Measurements from ENCODE around the gene PTPRZ1. TPM values are rescaled to one million over a fixed set of nuclear protein-coding genes. Genes with fewer than 3 reads are reported as not detected.

The PTPRZ1 gene
- polyA plus RNA-seq, 2 of the 4 experiments (the other 2 are of a cell fraction): not detected

- H3K4me3 ChIP-seq: no peak overlapping the region
- H3K27ac ChIP-seq: no peak overlapping the region
- no peak overlapping the region for H3K4me2 ChIP-seq
- DNase-seq (ENCODE audit: low read depth in 1 of 2, low spot score in 1 of 2) (no peak), FAIRE-seq (no peak), ATAC-seq (no peak)
- H3K4me1 ChIP-seq: no peaks in the 10 kb centered on the region
- POLR2A ChIA-PET: no interaction called here
- no peaks in the 10 kb centered on the region for H3K9me3 ChIP-seq
- CTCF ChIA-PET: interaction anchor here (0.9 kb wide), 1 partner anchor 19 kb away, joined by 4 read pairs; no protein-coding TSS in a partner anchor
- no peak for TF ChIP-seq HMGXB4 (CRISPR knock-in tag; IDR thresholded peaks at IDR 0.05; ENCODE audit: borderline replicate concordance)
- TF ChIP-seq CBX8 (IDR thresholded peaks at IDR 0.05): no peak
- TF ChIP-seq POLR2A (IDR thresholded peaks at IDR 0.05; ENCODE audit: low read length): no peak
- TF ChIP-seq JUN (IDR thresholded peaks at IDR 0.05): no peak
- no peak for TF ChIP-seq ESRRA (IDR thresholded peaks at IDR 0.05; ENCODE audit: borderline replicate concordance, low read length)
- no peak for TF ChIP-seq HOXA7 (CRISPR knock-in tag; IDR thresholded peaks at IDR 0.05)
- 0% methylated on average over 1 of the region's 1 CpG for WGBS (ENCODE audit: missing lambda C conversion rate)
Measured at GRCh38 chr7:121957626-121958025, 84.7 kb downstream of the PTPRZ1 start.

DNA sequence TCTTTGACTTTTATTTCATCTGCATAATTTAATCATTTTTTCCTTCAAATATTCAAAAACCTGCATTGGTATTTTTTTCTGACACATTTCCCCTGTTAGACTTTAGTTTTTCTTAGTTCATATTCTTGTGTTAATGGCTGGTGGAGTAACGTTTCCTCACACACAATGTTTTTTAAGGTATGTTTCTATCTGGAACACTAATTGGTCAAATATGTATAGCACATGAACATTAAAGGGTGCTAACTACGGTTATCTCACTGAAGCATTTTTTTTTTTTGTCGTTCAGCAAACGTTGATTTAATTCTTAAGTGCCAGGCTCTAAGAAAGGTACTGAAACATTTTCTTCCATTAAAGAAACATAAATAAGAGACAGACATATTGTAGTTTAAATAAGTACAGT, 87.7 kb downstream of the PTPRZ1 start:
- Histone ChIP-seq H3K4me3 (no peak overlapping the region), H3K4me1 (no peaks in the 10 kb centered on the region), H3K4me2 (no peak overlapping the region), H3K9me3 (no peaks in the 10 kb centered on the region), H3K27ac (no peak overlapping the region)
- CTCF ChIA-PET: interaction anchor here (1.4 kb wide), 1 partner anchor 34 kb away, joined by 3 read pairs; no protein-coding TSS in a partner anchor
- TF ChIP-seq KDM1A (IDR thresholded peaks at IDR 0.05; ENCODE audit: low read depth): no peak
- TF ChIP-seq POLR2AphosphoS2 (conservative IDR thresholded peaks at IDR 0.05; ENCODE audit: low read length): no peak
- TF ChIP-seq HOXA7 (CRISPR knock-in tag; IDR thresholded peaks at IDR 0.05): no peak
- no peak for TF ChIP-seq CTCF (IDR thresholded peaks at IDR 0.05)
- no peak for TF ChIP-seq REST (IDR thresholded peaks at IDR 0.05)
- TF ChIP-seq ELK1 (IDR thresholded peaks at IDR 0.05; ENCODE audit: low read depth, low read length): no peak
- TF ChIP-seq POLR2A (IDR thresholded peaks at IDR 0.05; ENCODE audit: low read length): no peak
- no peak for TF ChIP-seq KDM5A (IDR thresholded peaks at IDR 0.05)
- no peak for TF ChIP-seq ATOH8 (CRISPR knock-in tag; IDR thresholded peaks at IDR 0.05; ENCODE audit: low read depth)
- TF ChIP-seq, protein P1, sequence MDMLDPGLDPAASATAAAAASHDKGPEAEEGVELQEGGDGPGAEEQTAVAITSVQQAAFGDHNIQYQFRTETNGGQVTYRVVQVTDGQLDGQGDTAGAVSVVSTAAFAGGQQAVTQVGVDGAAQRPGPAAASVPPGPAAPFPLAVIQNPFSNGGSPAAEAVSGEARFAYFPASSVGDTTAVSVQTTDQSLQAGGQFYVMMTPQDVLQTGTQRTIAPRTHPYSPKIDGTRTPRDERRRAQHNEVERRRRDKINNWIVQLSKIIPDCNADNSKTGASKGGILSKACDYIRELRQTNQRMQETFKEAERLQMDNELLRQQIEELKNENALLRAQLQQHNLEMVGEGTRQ (IDR thresholded peaks at IDR 0.05): no peak
- no peak for TF ChIP-seq JUN (IDR thresholded peaks at IDR 0.05)
- no peak for TF ChIP-seq EHMT2 (IDR thresholded peaks at IDR 0.05; ENCODE audit: low read depth)
- no peak for TF ChIP-seq EP300 (IDR thresholded peaks at IDR 0.05)
- POLR2A ChIA-PET: no interaction called here
- WGBS (ENCODE audit: missing lambda C conversion rate): 6% methylated on average over 4 of the region's 4 CpGs
- DNase-seq (ENCODE audit: low read depth in 1 of 2, low spot score in 1 of 2): no peak
- ATAC-seq: no peak
- FAIRE-seq: no peak
